OCI-LY1 (cell line): ENCODE data around the gene RNF112.

Experiments
- H2AFZ ChIP-seq: fragments of 200-600 bp; sonication (generic), shearing (Covaris generic); 2 replicates; pipeline ENCODE4 v1.6.0; 2014; ENCODE audit warnings: antibody characterized with exemption, mild to moderate bottlenecking, low read length
- H3F3A ChIP-seq: fragments of 200-600 bp; sonication (generic), shearing (Covaris generic); 2 replicates; pipeline ENCODE4 v1.6.0; 2014; ENCODE audit warnings: mild to moderate bottlenecking, antibody characterized with exemption, low read length, moderate library complexity; ENCODE audit not compliant: insufficient read depth
- H3K27ac ChIP-seq: fragments of 200-600 bp; sonication (generic); 2 replicates; pipeline ENCODE4 v1.5.1; 2014; ENCODE audit warnings: low read length, mixed run types, mild to moderate bottlenecking, low read depth; ENCODE audit not compliant: poor library complexity, severe bottlenecking
- H3K27me3 ChIP-seq: fragments of 200-600 bp; sonication (generic); 2 replicates; pipeline ENCODE4 v1.6.0; 2014; ENCODE audit warnings: antibody characterized with exemption, mild to moderate bottlenecking, low read length, moderate library complexity; ENCODE audit not compliant: insufficient read depth
- H3K36me3 ChIP-seq: fragments of 200-600 bp; sonication (generic); 2 replicates; pipeline ENCODE4 v1.6.1; 2014; ENCODE audit warnings: mild to moderate bottlenecking, antibody characterized with exemption, low read length, moderate library complexity, mixed read lengths; ENCODE audit not compliant: insufficient read depth
- H3K4me1 ChIP-seq: fragments of 200-600 bp; sonication (generic); 2 replicates; pipeline ENCODE4 v1.5.1; 2014; ENCODE audit warnings: mild to moderate bottlenecking, low read length, moderate library complexity; ENCODE audit not compliant: insufficient read depth, severe bottlenecking
- H3K4me2 ChIP-seq: fragments of 200-600 bp; sonication (generic), shearing (Covaris generic); 2 replicates; pipeline ENCODE4 v1.6.1; 2014; ENCODE audit warnings: low read length
- H3K4me3 ChIP-seq: fragments of 200-600 bp; sonication (generic); 2 replicates; pipeline ENCODE4 v1.5.1; 2014; ENCODE audit warnings: low read length, low read depth, mild to moderate bottlenecking, mixed read lengths; ENCODE audit not compliant: poor library complexity, severe bottlenecking
- H3K79me2 ChIP-seq: fragments of 200-600 bp; shearing (Covaris generic); 2 replicates; pipeline ENCODE4 v1.6.1; 2016; ENCODE audit warnings: mixed run types, low read length, mixed read lengths; ENCODE audit not compliant: insufficient read depth
- H3K9ac ChIP-seq: fragments of 200-600 bp; sonication (generic), shearing (Covaris generic); 2 replicates; pipeline ENCODE4 v1.6.1; 2014; ENCODE audit warnings: mild to moderate bottlenecking, low read length, mixed read lengths
- H3K9me2 ChIP-seq: fragments of 200-600 bp; sonication (generic), shearing (Covaris generic); 2 replicates; pipeline ENCODE4 v1.6.1; 2014; ENCODE audit warnings: low read depth, mild to moderate bottlenecking, low read length, mixed read lengths
- H3K9me3 ChIP-seq: fragments of 200-600 bp; shearing (Covaris generic); 2 replicates; pipeline ENCODE4 v1.6.1; 2014; ENCODE audit warnings: low read length, mixed read lengths
- H4K20me1 ChIP-seq: fragments of 200-600 bp; sonication (generic), shearing (Covaris generic); 2 replicates; pipeline ENCODE4 v1.6.0; 2016; ENCODE audit warnings: mild to moderate bottlenecking, low read length; ENCODE audit not compliant: insufficient read depth
- EZH2 ChIP-seq: fragments of 200-600 bp; sonication (generic), shearing (Covaris generic); IDR thresholded peaks from 2 replicates; pipeline ENCODE4 v1.8.0; 2017; ENCODE audit warnings: borderline replicate concordance, mixed run types, mild to moderate bottlenecking, antibody characterized with exemption, low read length, moderate library complexity, mixed read lengths
- TF ChIP-seq, protein P1 (sequence below): fragments of 200-600 bp; sonication (generic), shearing (Covaris generic); IDR thresholded peaks from 2 replicates; pipeline ENCODE4 v1.5.1; 2017; ENCODE audit warnings: mild to moderate bottlenecking, antibody characterized with exemption, low read length, moderate library complexity, mixed read lengths

The RNF112 gene

DNA sequence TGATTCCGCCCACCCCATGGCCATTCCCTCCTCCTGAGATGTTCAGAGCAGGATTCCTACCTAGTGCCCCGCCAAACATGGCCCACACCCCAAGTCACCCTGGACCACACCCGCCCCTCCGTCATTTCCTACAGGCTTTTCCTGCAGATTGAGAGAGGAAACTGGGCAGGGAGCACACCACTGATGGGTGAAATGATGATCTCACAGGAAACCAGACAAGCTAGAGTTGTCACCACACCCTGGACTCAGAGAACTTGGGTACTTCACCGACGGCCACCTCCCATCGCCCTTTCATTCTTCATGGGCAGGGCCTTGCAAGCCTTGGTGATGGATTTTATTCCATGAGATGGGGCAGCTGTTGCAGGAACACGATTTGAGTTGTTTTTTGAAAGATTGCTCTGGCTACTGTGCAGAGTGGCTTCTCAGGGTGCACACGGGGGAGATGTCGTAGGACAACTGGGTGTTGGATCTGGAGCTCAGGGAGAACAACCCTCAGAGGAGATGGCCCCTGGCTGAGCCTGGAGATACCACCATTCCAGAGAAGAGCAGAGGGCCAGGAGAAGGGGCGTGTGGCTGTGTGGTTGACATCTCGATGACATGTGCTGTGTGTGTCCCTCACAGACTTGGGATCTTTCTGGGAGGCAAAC lies 41.1 kb upstream of the RNF112 start:
- Histone ChIP-seq H2AFZ (no peak overlapping the region), H3K9me2 (no peaks in the 10 kb centered on the region), H3K27me3 (no peaks in the 10 kb centered on the region), H3K9me3 (no peaks in the 10 kb centered on the region), H3K9ac (no peak overlapping the region), H3F3A (no peaks in the 10 kb centered on the region), H3K27ac (no peak overlapping the region), H4K20me1 (no peaks in the 10 kb centered on the region), H3K79me2 (no peaks in the 10 kb centered on the region), H3K4me1 (no peaks in the 10 kb centered on the region), H3K4me3 (no peak overlapping the region), H3K4me2 (no peak overlapping the region), H3K36me3 (no peaks in the 10 kb centered on the region)
- TF ChIP-seq EZH2 = no peak
- TF ChIP-seq, protein P1, sequence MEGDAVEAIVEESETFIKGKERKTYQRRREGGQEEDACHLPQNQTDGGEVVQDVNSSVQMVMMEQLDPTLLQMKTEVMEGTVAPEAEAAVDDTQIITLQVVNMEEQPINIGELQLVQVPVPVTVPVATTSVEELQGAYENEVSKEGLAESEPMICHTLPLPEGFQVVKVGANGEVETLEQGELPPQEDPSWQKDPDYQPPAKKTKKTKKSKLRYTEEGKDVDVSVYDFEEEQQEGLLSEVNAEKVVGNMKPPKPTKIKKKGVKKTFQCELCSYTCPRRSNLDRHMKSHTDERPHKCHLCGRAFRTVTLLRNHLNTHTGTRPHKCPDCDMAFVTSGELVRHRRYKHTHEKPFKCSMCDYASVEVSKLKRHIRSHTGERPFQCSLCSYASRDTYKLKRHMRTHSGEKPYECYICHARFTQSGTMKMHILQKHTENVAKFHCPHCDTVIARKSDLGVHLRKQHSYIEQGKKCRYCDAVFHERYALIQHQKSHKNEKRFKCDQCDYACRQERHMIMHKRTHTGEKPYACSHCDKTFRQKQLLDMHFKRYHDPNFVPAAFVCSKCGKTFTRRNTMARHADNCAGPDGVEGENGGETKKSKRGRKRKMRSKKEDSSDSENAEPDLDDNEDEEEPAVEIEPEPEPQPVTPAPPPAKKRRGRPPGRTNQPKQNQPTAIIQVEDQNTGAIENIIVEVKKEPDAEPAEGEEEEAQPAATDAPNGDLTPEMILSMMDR = no peak

DNA sequence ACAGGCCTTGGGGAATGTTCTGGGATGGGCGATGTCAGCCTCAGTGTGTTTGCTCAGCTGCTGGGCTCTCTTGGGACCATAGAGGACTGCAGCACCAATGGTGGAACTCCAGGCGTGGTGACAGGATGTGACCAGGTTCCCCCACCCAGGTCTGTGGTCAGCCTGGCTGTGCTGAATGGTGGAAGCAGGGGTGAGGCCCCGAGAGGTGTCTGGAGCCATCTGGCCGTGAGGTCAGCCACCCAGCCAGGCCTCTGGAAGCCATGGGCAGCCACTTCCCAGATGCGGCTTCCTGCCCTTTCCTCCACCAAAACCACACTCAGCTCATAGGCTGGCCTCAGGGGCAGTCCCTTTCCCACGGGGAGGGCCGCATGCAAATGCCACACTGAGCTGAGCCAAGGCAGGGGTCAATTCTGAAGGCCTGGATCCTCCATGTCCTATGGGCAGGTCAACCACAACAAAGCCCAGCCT lies 40.5 kb upstream of the RNF112 start:
- no peak for TF ChIP-seq EZH2
- TF ChIP-seq, protein P1 = no peak
- Histone ChIP-seq H2AFZ (no peak overlapping the region), H3K9ac (no peak overlapping the region), H3K27me3 (no peaks in the 10 kb centered on the region), H3K4me3 (no peak overlapping the region), H3K27ac (no peak overlapping the region), H3K4me2 (no peak overlapping the region), H4K20me1 (no peaks in the 10 kb centered on the region), H3F3A (no peaks in the 10 kb centered on the region), H3K4me1 (no peaks in the 10 kb centered on the region), H3K36me3 (no peaks in the 10 kb centered on the region), H3K9me2 (no peaks in the 10 kb centered on the region), H3K9me3 (no peaks in the 10 kb centered on the region), H3K79me2 (no peaks in the 10 kb centered on the region)

DNA sequence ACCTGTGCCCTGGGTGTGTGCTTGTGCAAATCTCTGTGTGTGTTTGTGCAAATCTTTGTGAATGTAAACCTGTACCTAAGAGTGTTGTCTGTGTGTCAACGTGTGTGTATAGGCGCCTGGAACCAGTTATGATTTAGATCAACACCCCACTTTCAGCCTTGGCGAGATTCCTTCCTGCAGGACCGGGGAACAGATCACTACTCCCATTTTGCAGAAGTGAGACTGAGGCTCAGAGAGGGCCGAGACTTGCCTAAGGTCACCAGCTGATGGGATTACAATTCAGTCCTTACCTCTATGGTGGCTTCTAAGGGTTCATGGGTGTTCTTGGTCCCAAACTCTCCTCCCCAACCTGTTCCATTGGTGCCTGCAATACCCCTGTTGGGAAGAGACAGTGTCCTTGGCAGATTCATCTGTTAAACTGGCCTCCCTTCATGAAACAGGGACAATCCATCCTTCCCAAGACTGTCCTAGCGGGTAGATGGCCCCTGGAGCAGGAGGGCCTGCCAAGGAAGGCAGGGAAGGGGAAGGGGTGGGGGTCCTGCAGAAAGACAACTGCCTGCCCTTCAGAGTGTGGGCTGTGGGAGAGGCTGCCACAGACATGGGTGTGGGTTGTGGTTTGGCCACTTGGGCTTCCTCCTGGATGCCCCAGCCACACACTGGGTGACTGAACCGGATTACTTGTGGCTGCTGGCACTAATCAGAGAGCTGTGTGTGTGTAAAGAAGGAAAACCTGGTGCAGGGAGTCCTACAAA lies 39.6 kb upstream of the RNF112 start:
- no peak overlapping the region for H3K4me3 ChIP-seq
- no peak overlapping the region for H3K27ac ChIP-seq
- H2AFZ ChIP-seq = no peak overlapping the region
- H3F3A ChIP-seq = no peaks in the 10 kb centered on the region
- no peaks in the 10 kb centered on the region for H3K79me2 ChIP-seq
- no peaks in the 10 kb centered on the region for H3K36me3 ChIP-seq
- H3K27me3 ChIP-seq = no peaks in the 10 kb centered on the region
- no peak overlapping the region for H3K9ac ChIP-seq
- H3K4me1 ChIP-seq = no peaks in the 10 kb centered on the region
- no peaks in the 10 kb centered on the region for H4K20me1 ChIP-seq
- H3K4me2 ChIP-seq = no peak overlapping the region
- no peaks in the 10 kb centered on the region for H3K9me2 ChIP-seq
- TF ChIP-seq, protein P1 = no peak
- TF ChIP-seq EZH2 = no peak
- H3K9me3 ChIP-seq = no peaks in the 10 kb centered on the region
